NCI-H526 treated with DMSO at 0.1 percent for 48 hours (cell line): ENCODE results near the gene TAT.
"Not testable (repeated sequence)": the region's sequence is repeated elsewhere in the genome, so short reads cannot be mapped to it uniquely, and the experiment has no call there.

Experiments
- DNase-seq: peaks from one replicate; lab custom pipeline; 2025; lab: John Stamatoyannopoulos, UW

The TAT gene

GRCh38 chr16:71584543-71585317, 7.8 kb upstream of the TAT start:
- DNase-seq, result no peak

- DNase-seq, result not testable (repeated sequence)
These were observed 5.6 kb upstream of the TAT start for GRCh38 chr16:71582553-71582848.

GRCh38 chr16:71574702-71575101, 2.2 kb downstream of the TAT start:
- no peak for DNase-seq

GRCh38 chr16:71573387-71574094, 3.4 kb downstream of the TAT start:
- no peak for DNase-seq

GRCh38 chr16:71572497-71573116, 4.3 kb downstream of the TAT start:
- no peak for DNase-seq

GRCh38 chr16:71570144-71570543, 6.7 kb downstream of the TAT start:
- DNase-seq, result no peak

GRCh38 chr16:71569621-71570020, 7.3 kb downstream of the TAT start:
- no peak for DNase-seq

GRCh38 chr16:71568551-71568950, 8.3 kb downstream of the TAT start:
- DNase-seq, result no peak

GRCh38 chr16:71567931-71568330, 9.0 kb downstream of the TAT start:
- no peak for DNase-seq

GRCh38 chr16:71565812-71566700, 10.8 kb downstream of the TAT start:
- no peak for DNase-seq

GRCh38 chr16:71564335-71564967, 12.4 kb downstream of the TAT start:
- no peak for DNase-seq

- no peak for DNase-seq
These were observed 14.3 kb downstream of the TAT start for GRCh38 chr16:71562552-71562951.

GRCh38 chr16:71561886-71562285, 15.0 kb downstream of the TAT start:
- not testable (repeated sequence) for DNase-seq

GRCh38 chr16:71559855-71560254, 17.0 kb downstream of the TAT start:
- DNase-seq, result no peak

- no peak for DNase-seq
These were observed 18.8 kb downstream of the TAT start for GRCh38 chr16:71557954-71558582.

- DNase-seq, result no peak
These were observed 19.6 kb downstream of the TAT start for GRCh38 chr16:71557299-71557698.

- DNase-seq, result no peak
These were observed 21.5 kb downstream of the TAT start for GRCh38 chr16:71555230-71555891.

- DNase-seq, result no peak
These were observed 24.0 kb downstream of the TAT start for GRCh38 chr16:71552698-71553503.

GRCh38 chr16:71547168-71547567, 29.7 kb downstream of the TAT start:
- no peak for DNase-seq

GRCh38 chr16:71542377-71542776, 34.5 kb downstream of the TAT start:
- no peak for DNase-seq
